Activated T-cell treated with anti-CD3 and anti-CD28 coated beads, Interleukin-2, amount 50 U/mL, for 72 hours (primary cell): ENCODE data around the gene CSNK1G2. TPM values are rescaled to one million over a fixed set of nuclear protein-coding genes. Genes with fewer than 3 reads are reported as not detected.
"Not testable (repeated sequence)": the region's sequence is repeated elsewhere in the genome, so short reads cannot be mapped to it uniquely, and the experiment has no call there.

ENCODE experiments used
- ATAC-seq, 2 donors: fragments of 150-1000 bp; cut with Tn5 transposase; replicated peaks in 1 of 2; 2 replicates each; pipeline ENCODE4 v1.10.0; 2021; ENCODE audit warnings: moderate library complexity in 2 of 2, mild to moderate bottlenecking in 1 of 2
- DNase-seq, 2 donors: peaks; one replicate each; pipeline ENCODE4 v3.0.0; 2021 to 2022; ENCODE audit warnings: mixed read lengths in 1 of 2
- H3K27ac Mint-ChIP-seq: one replicate; pipeline ENCODE4 v1.8.0; 2022; ENCODE audit warnings: mild to moderate bottlenecking, moderate library complexity, mixed read lengths
- H3K27me3 Mint-ChIP-seq: one replicate; pipeline ENCODE4 v1.8.0; 2022; ENCODE audit warnings: low read depth, mixed read lengths
- H3K36me3 Mint-ChIP-seq, 2 donors: one replicate each; pipeline ENCODE4 v1.8.0; 2022; ENCODE audit warnings: mixed read lengths in 2 of 2, mild to moderate bottlenecking in 1 of 2; ENCODE audit not compliant: insufficient read depth in 2 of 2
- H3K4me1 Mint-ChIP-seq: one replicate; pipeline ENCODE4 v1.8.0; 2022; ENCODE audit warnings: low read depth, mixed read lengths
- H3K4me3 Mint-ChIP-seq, 2 donors: one replicate each; pipeline ENCODE4 v1.8.0; 2022; ENCODE audit warnings: mild to moderate bottlenecking in 2 of 2, mixed read lengths in 2 of 2, moderate library complexity in 2 of 2
- H3K9me3 Mint-ChIP-seq, 2 donors: one replicate each; pipeline ENCODE4 v1.8.0; 2022; ENCODE audit warnings: mixed read lengths in 2 of 2
- total RNA-seq, 2 donors: library from RNA; stranded (reverse); gene quantifications; one replicate each; pipeline ENCODE4 v1.2.3, GENCODE V29; 2022

CSNK1G2 gene
- total RNA-seq, 2 donors from 2014 or later: 63.7 to 66.5 TPM

DNA sequence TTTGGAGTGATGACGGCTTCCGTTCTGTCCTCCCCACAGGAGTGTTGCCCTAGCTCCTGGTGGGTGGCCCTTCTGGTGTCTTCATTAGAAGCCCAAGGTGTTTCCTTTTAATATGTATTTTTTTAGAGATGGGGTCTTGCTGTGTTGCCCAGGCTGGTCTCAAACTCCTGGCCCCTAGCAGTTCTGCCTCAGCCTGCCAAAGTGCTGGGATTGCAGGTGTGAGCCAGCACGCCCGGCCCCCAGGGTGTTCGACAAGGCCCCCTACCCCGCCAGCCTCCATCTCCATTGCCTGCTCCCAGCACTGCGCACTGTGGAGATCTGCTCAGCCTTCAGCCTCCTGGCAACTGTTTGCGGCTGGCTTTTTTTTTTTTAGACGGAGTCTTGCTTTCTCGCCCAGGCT, 43.4 kb downstream of the CSNK1G2 start:
- Mint-ChIP-seq H3K36me3 (peaks cover 2 to 8% of the 10 kb centered on the region in 2 donors), H3K27me3 (no peaks in the 10 kb centered on the region)
- ATAC-seq: no peak

DNA sequence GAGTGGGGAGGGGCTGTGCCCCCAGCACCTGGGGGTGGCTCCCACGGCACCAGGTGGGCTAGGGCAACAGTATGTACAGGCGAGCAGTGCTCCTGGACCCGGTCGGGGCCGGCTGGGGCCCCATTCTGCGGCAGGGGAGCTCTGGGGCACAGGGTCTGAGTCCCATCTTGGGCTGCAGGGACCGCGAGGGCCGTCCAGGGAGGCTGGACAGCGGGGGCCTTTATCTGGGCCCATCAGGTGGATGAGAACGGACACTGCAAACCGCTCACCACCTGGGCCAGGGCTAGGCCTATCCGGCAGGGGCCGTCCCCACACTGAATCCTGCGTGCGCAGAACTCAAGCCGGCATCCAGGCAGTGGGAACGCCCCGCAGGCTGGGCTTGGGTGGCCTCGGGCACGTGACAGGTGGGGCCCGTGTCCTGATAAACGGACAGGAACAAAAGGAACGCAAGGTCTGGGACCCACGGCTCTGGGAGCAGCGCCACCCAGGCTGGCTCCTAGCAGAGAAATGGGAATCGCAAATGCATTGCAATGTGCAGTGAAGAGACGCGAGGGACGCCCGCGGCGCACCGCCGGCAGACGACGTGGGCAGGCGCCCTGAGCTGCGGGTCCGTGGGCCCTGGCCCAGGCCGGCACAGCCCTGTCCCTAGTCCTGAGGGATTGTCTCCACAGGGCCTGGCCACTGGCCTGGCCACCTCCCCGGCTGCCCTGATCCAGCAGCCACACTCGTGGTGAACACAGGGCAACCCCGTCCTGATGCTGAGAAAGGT, 44.8 kb downstream of the CSNK1G2 start:
- DNase-seq (no peak), ATAC-seq (peak in 1 of 2 donors; percentile 8)
- Mint-ChIP-seq H3K36me3 (peaks cover 2 to 9% of the 10 kb centered on the region in 2 donors), H3K4me1 (no peaks in the 10 kb centered on the region), H3K27ac (no peak overlapping the region), H3K27me3 (no peaks in the 10 kb centered on the region), H3K4me3 (no peak overlapping the region), H3K9me3 (no peaks in the 10 kb centered on the region)

More for the DNA sequence above, 43.4 kb downstream of the CSNK1G2 start:
- no peak overlapping the region for H3K27ac Mint-ChIP-seq
- DNase-seq: no peak
- H3K4me3 Mint-ChIP-seq: no peak overlapping the region
- no peaks in the 10 kb centered on the region for H3K4me1 Mint-ChIP-seq
- no peaks in the 10 kb centered on the region for H3K9me3 Mint-ChIP-seq

DNA sequence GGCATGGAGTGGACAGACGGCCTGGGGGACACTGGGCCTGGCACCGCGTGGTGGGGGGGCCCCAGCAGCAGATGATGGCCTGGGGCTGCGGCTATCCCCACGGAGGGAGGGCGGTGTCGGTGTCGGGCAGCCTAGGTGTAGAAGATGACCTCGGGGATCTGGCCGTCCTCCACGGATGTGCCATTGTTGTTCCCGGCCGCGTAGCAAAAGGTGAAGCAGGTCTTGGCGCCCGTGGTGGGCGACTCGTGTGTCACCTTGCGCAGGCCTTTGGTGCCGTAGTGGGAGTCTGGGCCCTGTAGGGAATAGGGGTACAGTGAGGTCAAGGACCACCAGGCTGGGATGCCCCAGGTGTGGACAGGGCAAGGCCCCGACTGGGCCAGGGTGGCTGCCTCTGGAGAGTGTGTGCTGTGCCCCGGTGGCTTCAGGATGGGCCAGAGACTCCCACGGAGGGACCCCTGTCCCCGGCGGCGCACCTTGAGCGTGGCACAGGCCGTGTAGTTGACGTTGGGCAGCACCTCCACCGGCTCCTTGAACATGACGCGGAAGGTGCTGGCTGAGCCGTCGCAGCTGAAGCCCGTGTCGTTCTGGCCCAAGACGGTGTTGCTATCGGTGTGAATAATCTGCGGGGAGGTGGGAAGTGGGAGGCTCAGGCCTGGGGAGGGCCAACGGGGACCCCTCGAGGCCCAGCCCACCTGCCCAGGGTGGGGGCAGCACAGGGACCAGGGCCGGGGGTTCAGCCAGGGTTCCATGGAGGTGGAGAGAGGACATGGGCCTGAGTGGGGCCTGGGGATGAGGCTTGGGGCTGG, 45.6 kb downstream of the CSNK1G2 start:
- Mint-ChIP-seq H3K27me3 (no peaks in the 10 kb centered on the region), H3K27ac (no peak overlapping the region), H3K4me3 (no peak overlapping the region), H3K36me3 (peaks cover 2 to 8% of the 10 kb centered on the region in 2 donors), H3K9me3 (no peaks in the 10 kb centered on the region), H3K4me1 (no peaks in the 10 kb centered on the region)
- DNase-seq (no peak), ATAC-seq (no peak)

DNA sequence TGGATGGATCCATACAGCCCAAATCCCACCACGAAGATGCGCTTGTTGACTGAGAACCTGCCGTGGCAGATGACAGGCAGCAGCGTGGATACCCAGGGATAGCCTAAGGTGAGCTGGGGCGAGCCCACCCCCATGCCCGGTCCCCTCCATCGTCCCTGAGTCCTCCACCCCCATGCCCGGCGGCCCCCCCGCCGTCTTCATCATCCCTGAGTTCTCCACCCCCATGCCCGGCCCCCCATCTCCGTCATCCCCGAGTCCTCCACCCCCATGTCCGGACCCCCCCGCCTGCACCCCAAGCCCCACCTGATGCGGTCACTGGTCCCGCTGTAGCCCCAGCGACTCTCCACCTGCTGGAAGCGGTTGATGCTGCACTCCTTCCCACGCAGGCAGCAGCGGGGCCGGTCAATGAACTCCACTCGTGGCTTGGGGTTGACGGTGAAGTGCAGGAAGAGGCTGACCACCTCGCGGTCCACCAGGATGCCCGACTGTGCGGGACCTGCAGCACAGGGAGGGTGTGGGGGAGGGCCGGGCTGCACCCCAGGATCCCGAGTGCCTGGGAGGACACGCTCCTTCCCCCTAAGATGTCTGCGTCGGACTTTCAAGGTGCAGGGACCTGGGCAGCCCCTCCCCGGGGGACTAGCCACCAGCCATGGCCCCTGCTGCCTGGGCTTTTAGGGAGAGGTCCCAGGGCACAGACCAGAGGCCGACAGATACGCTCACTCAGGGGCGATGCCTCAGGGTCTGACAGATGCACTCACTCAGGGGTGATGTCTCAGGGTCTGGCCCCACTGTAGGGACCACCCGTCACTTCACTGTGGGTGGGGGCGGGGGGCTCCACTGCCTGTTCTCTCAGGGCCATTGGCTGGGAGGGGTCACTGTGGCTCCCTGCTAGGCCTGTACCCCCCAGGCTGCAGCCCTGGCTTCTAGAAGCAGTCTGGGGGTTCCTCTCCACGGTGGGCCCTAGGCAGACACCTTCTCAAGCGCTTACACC, 46.5 kb downstream of the CSNK1G2 start:
- Mint-ChIP-seq H3K4me3 (no peak overlapping the region), H3K36me3 (peaks cover 3 to 6% of the 10 kb centered on the region in 2 donors), H3K27ac (no peak overlapping the region), H3K27me3 (no peaks in the 10 kb centered on the region), H3K4me1 (no peaks in the 10 kb centered on the region), H3K9me3 (no peaks in the 10 kb centered on the region)
- DNase-seq: no peak
- ATAC-seq: no peak

DNA sequence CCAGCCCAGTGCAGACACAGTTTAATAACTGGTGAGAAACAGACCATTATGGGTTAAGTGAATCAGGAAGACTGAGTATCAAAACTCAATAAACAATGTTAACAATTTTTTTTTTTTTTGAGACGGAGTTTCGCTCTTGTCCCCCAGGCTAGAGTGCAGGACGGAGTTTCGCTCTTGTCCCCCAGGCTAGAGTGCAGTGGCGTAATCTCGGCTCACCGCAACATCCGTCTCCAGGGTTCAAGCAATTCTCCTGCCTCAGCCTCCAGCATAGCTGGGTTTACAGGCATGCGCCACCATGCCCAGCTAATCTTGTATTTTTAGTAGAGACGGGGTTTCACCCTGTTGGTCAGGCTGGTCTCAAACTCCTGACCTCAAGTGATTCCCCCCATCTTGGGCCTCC, 47.5 kb downstream of the CSNK1G2 start:
- not testable (repeated sequence) for DNase-seq, H3K9me3 Mint-ChIP-seq, H3K4me1 Mint-ChIP-seq, ATAC-seq, H3K36me3 Mint-ChIP-seq, H3K27ac Mint-ChIP-seq, H3K4me3 Mint-ChIP-seq, H3K27me3 Mint-ChIP-seq

DNA sequence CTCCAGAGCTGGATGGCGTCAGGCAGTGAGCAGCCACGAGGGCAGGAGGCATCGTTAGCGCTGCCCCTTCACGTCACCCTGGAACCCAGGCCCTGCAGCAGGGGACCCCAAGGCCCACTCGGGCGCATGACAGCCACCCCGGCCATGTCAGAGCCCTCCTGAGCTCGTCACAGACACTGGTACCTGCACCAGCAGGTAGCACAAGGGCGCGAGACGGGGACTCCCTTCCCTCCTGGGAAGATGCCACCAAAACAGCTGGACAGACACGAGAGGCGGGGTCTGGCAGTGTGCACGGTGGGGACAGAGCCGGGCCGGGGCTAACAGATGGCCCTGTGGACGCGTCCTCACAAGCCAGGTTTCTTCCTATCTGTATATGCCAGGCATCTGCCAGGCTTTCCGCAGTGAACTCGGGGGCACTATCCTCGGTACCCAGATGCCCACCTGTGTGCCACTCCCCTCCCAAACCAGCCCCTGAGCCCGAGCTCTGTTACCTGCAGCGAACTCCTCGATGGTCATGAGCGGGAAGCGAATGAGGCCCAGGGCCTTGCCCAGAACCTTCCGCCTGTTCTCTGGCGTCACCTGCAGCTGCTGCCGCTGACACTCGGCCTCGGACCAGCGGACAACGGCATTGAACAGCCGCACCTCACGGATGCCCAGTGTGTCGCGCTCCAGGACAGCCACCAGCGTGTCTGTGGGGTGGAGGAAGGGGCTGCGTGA, 48.7 kb downstream of the CSNK1G2 start:
- H3K4me3 Mint-ChIP-seq: no peak overlapping the region
- no peak overlapping the region for H3K27ac Mint-ChIP-seq
- peaks cover 1 to 5% of the 10 kb centered on the region in 2 donors for H3K36me3 Mint-ChIP-seq
- no peaks in the 10 kb centered on the region for H3K27me3 Mint-ChIP-seq
- DNase-seq (no peak), ATAC-seq (no peak)
- H3K9me3 Mint-ChIP-seq: no peaks in the 10 kb centered on the region
- H3K4me1 Mint-ChIP-seq: no peaks in the 10 kb centered on the region

DNA sequence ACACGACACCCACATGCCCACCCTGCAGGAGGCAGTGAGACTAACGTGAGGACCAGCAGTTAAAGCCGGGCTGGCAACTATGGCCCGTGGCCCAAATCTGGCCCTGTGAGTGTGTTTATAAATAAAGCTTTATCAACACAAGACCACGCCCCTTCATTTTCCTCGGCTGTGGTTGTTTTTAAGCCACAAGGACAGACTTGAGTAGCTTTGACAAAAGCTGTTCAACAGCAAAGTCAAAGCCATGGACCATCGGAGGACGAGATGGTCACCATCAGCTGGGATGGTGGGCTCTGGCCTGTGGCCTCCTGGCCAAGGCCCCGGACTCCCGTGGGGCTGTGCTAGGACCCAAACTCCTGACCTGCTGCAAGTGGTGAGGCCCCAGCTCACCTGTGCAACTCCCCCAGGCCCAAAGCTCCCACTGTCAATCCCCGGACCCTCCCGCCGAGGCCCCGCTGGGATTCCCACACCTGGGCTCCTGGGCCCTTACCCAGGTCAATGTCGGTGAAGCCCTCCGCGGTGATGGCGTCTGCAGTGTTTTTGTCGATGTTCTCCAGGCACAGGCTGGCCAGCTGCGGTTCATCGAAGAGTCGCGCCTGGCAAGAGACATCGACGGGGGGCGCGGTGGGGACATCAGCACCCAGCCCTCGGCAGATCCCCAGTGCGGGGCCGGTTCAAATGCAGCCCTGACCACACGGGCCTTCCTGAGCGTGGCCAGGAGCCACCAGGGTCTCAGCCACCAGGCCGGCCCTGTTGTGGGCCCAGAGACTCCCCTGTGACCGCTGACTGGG, 49.5 kb downstream of the CSNK1G2 start:
- no peak overlapping the region for H3K27ac Mint-ChIP-seq

DNA sequence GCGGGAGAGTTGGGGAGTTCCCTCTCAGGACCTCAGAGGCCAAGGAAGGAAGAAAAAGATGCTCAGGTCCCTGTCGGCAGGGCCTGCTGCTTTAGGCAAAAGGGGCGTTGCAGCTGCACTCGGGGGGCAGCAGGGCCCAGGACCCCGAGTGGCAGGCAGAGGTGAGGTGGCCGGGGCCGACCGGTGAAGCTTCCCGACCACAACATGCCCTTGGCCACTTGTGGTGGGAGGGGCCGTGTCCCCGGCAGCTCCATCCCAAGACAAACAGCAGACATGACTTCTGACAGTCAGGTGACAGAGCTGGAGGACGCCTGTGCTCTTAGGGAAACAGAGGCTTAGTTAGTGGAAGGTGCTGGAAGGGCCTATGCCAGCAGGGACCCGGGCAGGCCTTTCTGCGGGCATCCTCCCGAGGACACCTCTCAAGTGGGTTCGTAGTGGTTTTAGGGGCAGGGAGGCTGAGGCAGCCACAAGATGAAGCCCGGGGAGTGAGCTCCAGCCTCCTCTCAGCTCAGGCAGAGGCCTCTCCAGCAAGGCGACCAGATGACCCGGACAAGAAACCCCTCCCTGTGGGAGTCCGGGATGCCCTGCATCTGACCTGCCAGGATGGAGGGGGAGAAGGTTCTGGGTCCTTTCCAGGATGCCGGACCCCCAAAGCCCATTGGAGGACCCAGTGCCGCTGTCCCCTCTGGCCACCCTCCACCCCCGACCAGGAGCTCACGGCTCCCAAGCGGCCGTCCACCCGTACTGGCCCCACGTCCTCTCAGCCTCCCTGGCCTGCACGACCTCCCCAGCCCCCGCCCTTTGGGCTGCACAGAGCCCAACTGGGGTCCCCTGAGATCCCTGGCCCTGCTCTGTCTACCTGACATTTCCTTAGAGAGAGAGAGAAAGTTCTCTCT, 50.3 kb downstream of the CSNK1G2 start:
- Mint-ChIP-seq H3K27me3 (no peaks in the 10 kb centered on the region), H3K4me1 (no peaks in the 10 kb centered on the region), H3K9me3 (no peaks in the 10 kb centered on the region), H3K4me3 (no peak overlapping the region), H3K27ac (no peak overlapping the region), H3K36me3 (peaks cover 1 to 8% of the 10 kb centered on the region in 2 donors)
- DNase-seq (no peak), ATAC-seq (no peak)

More for the DNA sequence above, 49.5 kb downstream of the CSNK1G2 start:
- ATAC-seq (no peak), DNase-seq (no peak)
- H3K9me3 Mint-ChIP-seq: no peaks in the 10 kb centered on the region
- H3K27me3 Mint-ChIP-seq: no peaks in the 10 kb centered on the region
- H3K4me3 Mint-ChIP-seq: no peak overlapping the region
- H3K36me3 Mint-ChIP-seq: peaks cover 1 to 3% of the 10 kb centered on the region in 2 donors
- H3K4me1 Mint-ChIP-seq: no peaks in the 10 kb centered on the region

DNA sequence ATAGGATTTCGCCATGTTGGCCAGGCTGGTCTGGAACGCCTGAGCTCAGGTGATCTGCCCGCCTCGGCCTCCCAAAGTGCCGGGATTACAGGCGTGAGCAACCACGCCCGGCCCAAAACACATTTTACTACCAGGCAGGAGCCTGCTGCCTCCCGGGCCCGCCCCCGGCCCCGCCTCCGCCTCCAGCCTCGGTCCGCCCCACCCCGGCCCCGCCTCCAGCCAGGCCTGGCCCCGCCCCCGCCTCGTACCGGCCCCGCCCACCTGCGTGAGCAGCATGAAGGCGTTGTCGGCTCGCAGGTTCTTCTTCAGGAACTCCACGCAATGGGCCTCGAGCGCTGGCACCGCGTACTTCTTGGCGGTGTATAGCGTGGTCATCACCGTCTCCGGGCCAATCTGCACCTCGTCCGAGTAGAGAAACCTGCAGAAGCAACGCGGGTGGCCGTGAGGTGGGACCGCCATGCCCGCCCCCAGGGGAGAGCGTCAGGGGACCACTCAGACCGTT, 51.8 kb downstream of the CSNK1G2 start:
- no peak for ATAC-seq

DNA sequence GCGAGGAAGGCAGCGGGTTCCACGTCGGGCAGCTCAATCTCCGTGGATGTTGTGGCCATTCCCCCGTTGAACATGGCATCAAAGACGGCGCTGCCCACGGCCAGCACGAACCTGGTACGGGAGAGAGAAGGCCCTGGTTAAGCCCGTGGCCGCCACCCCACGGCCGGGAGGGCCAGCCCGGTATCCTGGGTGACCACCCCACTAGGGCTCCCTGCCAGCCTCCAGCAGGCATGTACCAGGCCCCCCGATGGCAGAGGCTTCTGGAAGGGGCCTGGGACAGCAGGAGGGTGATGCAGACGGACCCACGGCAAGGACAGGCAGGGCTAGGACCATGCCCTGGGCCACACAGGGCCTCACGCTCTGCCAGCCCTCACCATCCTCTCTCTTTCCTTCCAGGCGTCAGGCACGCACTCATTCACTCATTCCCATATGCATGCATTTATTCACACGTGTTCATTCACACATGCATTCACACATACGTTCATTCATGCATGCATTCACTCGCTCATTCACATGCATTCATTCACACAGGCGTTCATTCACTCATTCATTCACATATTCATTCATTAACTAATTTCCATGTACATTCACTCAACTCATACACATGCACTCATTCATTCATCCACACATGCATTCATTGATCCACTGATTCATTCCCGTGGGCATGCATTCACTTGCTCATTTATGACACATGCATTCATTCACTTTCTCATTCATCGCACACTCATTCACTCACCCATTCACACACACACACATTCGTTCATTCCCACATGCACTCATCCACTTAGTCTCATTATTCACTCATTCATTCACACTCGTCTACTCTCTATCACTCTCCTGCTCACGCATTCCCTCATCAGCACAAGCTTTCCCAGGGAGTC, 56.6 kb downstream of the CSNK1G2 start:
- Mint-ChIP-seq H3K9me3 (no peaks in the 10 kb centered on the region), H3K27me3 (no peaks in the 10 kb centered on the region), H3K36me3 (peaks cover 2 to 8% of the 10 kb centered on the region in 2 donors), H3K4me3 (no peak overlapping the region), H3K4me1 (no peaks in the 10 kb centered on the region), H3K27ac (no peak overlapping the region)
- ATAC-seq: no peak
- no peak for DNase-seq

More for the DNA sequence above, 51.8 kb downstream of the CSNK1G2 start:
- Mint-ChIP-seq H3K27ac (no peak overlapping the region), H3K27me3 (no peaks in the 10 kb centered on the region), H3K4me1 (no peaks in the 10 kb centered on the region), H3K9me3 (no peaks in the 10 kb centered on the region), H3K36me3 (peaks cover 2 to 9% of the 10 kb centered on the region in 2 donors), H3K4me3 (no peak overlapping the region)
- peak; percentile 16 to 38 for DNase-seq
